GM12874 (cell line): ENCODE data around the gene ART4.

Experiments used
- TF ChIP-seq, protein P1 (sequence below): IDR thresholded peaks from 2 replicates; pipeline ENCODE4 v1.5.1; 2011; ENCODE audit warnings: low read depth, mild to moderate bottlenecking, control low read depth, low read length, moderate library complexity; ENCODE audit not compliant: insufficient read depth

The ART4 gene

DNA sequence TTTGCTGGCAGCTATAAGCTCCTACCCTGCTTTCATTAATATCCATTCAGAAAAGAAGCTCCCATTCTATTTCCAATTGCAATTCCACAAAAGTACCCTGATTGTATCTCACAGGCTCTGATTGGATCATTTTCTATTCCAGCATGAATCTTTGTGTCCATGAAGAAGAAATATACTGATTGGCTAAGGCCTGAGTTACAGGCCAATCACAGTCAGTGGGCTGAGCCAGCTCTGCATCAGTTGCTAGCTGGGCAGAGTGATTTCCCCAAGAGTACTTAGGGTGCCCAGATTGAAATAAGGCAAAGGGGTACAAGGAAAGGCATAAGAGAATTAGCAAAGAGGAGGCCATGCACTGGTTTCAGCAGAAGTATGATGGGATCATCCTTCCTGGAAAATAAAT, 14.4 kb downstream of the ART4 start:
- TF ChIP-seq, protein P1, sequence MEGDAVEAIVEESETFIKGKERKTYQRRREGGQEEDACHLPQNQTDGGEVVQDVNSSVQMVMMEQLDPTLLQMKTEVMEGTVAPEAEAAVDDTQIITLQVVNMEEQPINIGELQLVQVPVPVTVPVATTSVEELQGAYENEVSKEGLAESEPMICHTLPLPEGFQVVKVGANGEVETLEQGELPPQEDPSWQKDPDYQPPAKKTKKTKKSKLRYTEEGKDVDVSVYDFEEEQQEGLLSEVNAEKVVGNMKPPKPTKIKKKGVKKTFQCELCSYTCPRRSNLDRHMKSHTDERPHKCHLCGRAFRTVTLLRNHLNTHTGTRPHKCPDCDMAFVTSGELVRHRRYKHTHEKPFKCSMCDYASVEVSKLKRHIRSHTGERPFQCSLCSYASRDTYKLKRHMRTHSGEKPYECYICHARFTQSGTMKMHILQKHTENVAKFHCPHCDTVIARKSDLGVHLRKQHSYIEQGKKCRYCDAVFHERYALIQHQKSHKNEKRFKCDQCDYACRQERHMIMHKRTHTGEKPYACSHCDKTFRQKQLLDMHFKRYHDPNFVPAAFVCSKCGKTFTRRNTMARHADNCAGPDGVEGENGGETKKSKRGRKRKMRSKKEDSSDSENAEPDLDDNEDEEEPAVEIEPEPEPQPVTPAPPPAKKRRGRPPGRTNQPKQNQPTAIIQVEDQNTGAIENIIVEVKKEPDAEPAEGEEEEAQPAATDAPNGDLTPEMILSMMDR: no peak

DNA sequence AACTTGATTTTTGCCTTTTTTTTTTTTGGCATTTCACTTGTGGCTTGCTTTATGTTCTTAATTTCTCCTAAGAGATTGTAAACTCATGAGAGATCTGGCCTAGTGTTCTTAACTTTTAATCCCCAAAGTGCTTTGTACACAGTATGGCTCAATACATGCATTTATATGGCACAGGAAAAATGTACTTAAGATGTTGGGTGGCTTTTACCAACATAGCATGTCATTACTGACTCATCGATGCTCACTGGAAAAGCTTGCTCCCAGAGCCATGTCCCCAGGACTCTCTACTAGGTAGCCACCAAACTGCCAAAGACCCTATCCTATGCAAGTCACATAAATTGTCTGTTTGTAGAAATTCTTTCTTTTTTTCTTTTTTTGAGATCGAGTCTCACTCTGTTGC, 16.3 kb downstream of the ART4 start:
- TF ChIP-seq, protein P1: no peak

DNA sequence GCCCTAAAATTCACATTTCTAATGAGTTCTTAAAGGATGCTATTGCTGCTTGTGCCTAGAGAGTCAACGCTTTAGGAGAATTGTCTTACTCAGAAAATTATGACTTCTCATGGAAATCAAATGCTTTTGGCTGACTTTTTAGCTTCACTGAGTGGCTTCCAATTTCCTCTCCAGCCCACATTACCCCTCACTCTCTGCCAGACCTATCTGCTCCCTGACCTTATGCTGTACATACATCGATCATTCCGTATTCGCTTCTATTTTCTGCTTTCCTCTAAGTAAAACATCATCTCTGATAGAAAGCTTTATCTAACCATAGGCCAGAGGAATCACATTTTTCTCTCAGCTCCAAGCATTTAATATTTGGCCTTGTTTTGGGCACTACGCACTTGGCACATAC, 16.8 kb downstream of the ART4 start:
- TF ChIP-seq, protein P1: no peak

DNA sequence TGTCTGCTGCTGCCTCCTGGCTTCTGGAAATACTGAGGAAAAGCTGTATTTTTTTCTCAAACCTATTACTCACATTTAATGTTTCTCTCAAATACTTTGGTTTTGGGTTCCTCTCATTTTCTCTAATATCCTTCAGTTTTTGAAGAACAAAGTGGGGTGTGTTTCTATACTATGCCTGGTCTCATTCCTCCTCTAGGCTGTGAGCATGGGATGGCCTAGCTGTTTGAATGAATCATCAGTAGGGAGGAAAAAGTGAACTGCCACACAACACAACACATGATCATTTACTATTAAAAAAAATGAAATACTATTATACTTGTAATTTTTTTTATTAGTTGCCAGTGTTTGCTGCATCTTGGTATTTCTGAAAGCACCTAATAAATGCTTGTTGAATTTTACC, 18.1 kb downstream of the ART4 start:
- TF ChIP-seq, protein P1: no peak

DNA sequence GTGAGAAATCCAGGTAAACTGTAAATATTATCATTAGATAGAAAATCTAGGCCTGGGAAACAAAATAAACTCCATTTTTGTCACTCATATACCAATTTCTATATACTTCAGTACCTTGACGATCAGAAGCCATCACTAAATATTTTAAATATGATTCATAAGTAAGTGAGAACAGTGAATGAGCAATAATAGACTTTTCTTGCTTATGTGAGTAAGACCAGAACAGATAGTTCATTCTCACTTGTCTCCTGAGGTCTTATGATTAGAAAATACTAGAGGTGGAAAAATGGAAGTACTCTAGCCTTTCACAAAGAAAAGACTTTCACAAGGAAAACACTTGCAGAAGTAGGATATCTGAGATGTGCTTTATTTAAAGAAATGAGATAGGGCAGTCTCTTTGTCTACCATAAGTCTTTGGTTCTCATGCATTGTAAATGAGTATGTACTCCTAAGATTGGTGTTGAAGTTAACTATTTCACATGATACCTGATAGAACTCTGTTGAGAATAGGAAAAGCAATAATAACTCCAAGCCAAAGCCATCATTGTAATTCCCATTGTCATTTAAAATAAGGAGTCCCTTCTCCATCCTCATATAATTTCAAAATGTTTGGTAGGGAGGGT, 19.2 kb downstream of the ART4 start:
- TF ChIP-seq, protein P1: no peak

DNA sequence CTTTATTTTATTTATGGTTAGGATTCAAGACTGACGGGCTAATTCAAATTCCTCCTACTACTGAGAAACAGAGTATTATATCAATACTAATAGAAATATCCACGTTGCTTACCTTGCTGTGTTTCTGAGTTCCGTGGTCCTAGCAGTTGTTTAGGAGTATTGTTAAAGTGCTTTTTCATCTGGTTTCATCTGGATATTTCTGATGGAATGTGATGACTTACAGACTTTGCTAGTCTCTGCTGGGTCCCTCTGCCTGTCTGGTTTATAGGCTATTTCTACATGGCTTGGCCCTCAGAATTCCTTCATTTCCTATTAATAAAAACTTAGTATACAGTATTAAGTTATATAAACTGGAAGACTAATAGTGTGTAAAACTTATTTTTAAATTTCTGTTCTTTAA, 29.3 kb downstream of the ART4 start, which contains the start of gene SMCO3:
SMCO3 (minus strand) TSS at position 169 of the 400 bp plus-strand sequence. CDS start 7,502 bp downstream, outside the sequence.
- TF ChIP-seq, protein P1: no peak

DNA sequence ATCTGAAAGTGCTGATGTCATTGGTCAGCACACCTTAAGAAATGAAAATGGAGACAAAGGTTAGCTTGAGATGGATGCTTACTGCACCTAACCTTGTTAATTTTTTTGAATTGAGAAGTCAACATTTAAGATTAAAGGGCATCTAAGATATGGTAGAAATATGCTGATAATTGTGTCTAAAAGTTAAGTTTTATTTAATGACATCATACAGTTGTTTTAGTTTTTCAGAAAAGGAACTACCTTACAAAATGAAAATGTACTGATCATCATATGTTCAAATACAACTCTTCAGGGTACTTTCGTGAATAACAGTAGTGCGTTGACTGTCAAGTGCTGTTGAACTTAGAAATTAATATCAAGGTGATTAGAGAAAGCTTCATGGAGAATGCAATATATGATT, 31.8 kb downstream of the ART4 start:
- TF ChIP-seq, protein P1: no peak
